ENCODE measurements around the gene CST4. TPM values are rescaled to one million over a fixed set of nuclear protein-coding genes. Genes with fewer than 3 reads are reported as not detected.
"Not testable (repeated sequence)": the region's sequence is repeated elsewhere in the genome, so short reads cannot be mapped to it uniquely, and the experiment has no call there.

CST4 gene
- polyA plus RNA-seq, 3 donors, result not detected

- no peak for DNase-seq (ENCODE audit: low read depth in 3 of 3, low spot score in 2 of 3)
These were observed 1.7 kb upstream of the CST4 start for GRCh38 chr20:23690581-23690980.

- no peak for DNase-seq (ENCODE audit: low read depth in 3 of 3, low spot score in 2 of 3)
These were observed 507 bp upstream of the CST4 start for GRCh38 chr20:23689399-23689690.

GRCh38 chr20:23687986-23688385, 852 bp downstream of the CST4 start:
- DNase-seq (ENCODE audit: low read depth in 3 of 3, low spot score in 2 of 3), result no peak

GRCh38 chr20:23686046-23686750, 2.6 kb downstream of the CST4 start:
- DNase-seq (ENCODE audit: low read depth in 3 of 3, low spot score in 2 of 3), result no peak

GRCh38 chr20:23685529-23685896, 3.3 kb downstream of the CST4 start:
- DNase-seq (ENCODE audit: low read depth in 3 of 3, low spot score in 2 of 3), result not testable (repeated sequence)

GRCh38 chr20:23684261-23684660, 4.6 kb downstream of the CST4 start:
- DNase-seq (ENCODE audit: low read depth in 3 of 3, low spot score in 2 of 3), result no peak

- no peak for DNase-seq (ENCODE audit: low read depth in 3 of 3, low spot score in 2 of 3)
These were observed 5.0 kb downstream of the CST4 start for GRCh38 chr20:23683807-23684206.

- no peak for DNase-seq (ENCODE audit: low read depth in 3 of 3, low spot score in 2 of 3)
These were observed 5.6 kb downstream of the CST4 start for GRCh38 chr20:23683281-23683680.

- DNase-seq (ENCODE audit: low read depth in 3 of 3, low spot score in 2 of 3), result no peak
These were observed 8.7 kb downstream of the CST4 start for GRCh38 chr20:23680146-23680545.

- no peak for DNase-seq (ENCODE audit: low read depth in 3 of 3, low spot score in 2 of 3)
These were observed 9.4 kb downstream of the CST4 start for GRCh38 chr20:23679133-23680092.

- no peak for DNase-seq (ENCODE audit: low read depth in 3 of 3, low spot score in 2 of 3)
These were observed 15.6 kb downstream of the CST4 start for GRCh38 chr20:23673209-23673608.

- no peak for DNase-seq (ENCODE audit: low read depth in 3 of 3, low spot score in 2 of 3)
These were observed 16.7 kb downstream of the CST4 start for GRCh38 chr20:23672158-23672557.

- DNase-seq (ENCODE audit: low read depth in 3 of 3, low spot score in 2 of 3), result no peak
These were observed 17.4 kb downstream of the CST4 start for GRCh38 chr20:23671479-23671878.

GRCh38 chr20:23670361-23670760, 18.5 kb downstream of the CST4 start:
- DNase-seq (ENCODE audit: low read depth in 3 of 3, low spot score in 2 of 3), result no peak

- no peak for DNase-seq (ENCODE audit: low read depth in 3 of 3, low spot score in 2 of 3)
These were observed 19.0 kb downstream of the CST4 start for GRCh38 chr20:23669866-23670265.

GRCh38 chr20:23669327-23669726, 19.5 kb downstream of the CST4 start:
- DNase-seq (ENCODE audit: low read depth in 3 of 3, low spot score in 2 of 3), result no peak

GRCh38 chr20:23668477-23668951, 20.3 kb downstream of the CST4 start:
- peak in 2 of 3 donors; percentile 18 to 26 for DNase-seq (ENCODE audit: low read depth in 3 of 3, low spot score in 2 of 3)

- DNase-seq (ENCODE audit: low read depth in 3 of 3, low spot score in 2 of 3), result no peak
These were observed 21.2 kb downstream of the CST4 start for GRCh38 chr20:23667666-23668065.

- no peak for DNase-seq (ENCODE audit: low read depth in 3 of 3, low spot score in 2 of 3)
These were observed 22.1 kb downstream of the CST4 start for GRCh38 chr20:23666698-23667097.

GRCh38 chr20:23666189-23666588, 22.6 kb downstream of the CST4 start:
- DNase-seq (ENCODE audit: low read depth in 3 of 3, low spot score in 2 of 3), result no peak

- DNase-seq (ENCODE audit: low read depth in 3 of 3, low spot score in 2 of 3), result no peak
These were observed 23.9 kb downstream of the CST4 start for GRCh38 chr20:23664954-23665353.

- not testable (repeated sequence) for DNase-seq (ENCODE audit: low read depth in 3 of 3, low spot score in 2 of 3)
These were observed 24.8 kb downstream of the CST4 start for GRCh38 chr20:23664046-23664445.
